Esophagus muscularis mucosa (tissue), 4 donors: ENCODE results near the gene CASP12. TPM values are rescaled to one million over a fixed set of nuclear protein-coding genes. Genes with fewer than 3 reads are reported as not detected.

ENCODE experiments used
- DNase-seq: peaks from one replicate; pipeline ENCODE4 v3.0.0-alpha.2; 2017; ENCODE audit errors: extremely low spot score
- H3K27ac ChIP-seq, 4 donors: fragments of 200-600 bp; sonication (generic); replicated peaks in 1 of 4; 1 replicate in 3 of 4; 2 replicates in 1 of 4; pipeline ENCODE4 v1.5.1; 2016 to 2019; ENCODE audit warnings: mild to moderate bottlenecking in 1 of 4
- H3K27me3 ChIP-seq, 4 donors: fragments of 200-600 bp; sonication (generic); one replicate each; pipeline versions ENCODE4 v1.5.1 to v1.6.0; 2016 to 2019
- H3K36me3 ChIP-seq, 4 donors: fragments of 200-600 bp; sonication (generic); one replicate each; pipeline ENCODE4 v1.5.1; 2016 to 2019
- H3K4me1 ChIP-seq, 4 donors: fragments of 200-600 bp; sonication (generic); one replicate each; pipeline ENCODE4 v1.5.1; 2016 to 2019
- H3K4me3 ChIP-seq, 4 donors: fragments of 200-600 bp; sonication (generic); 1 replicate in 2 of 4; 2 replicates in 2 of 4; pipeline ENCODE4 v1.5.1; 2016 to 2019; ENCODE audit warnings: mild to moderate bottlenecking in 4 of 4, moderate library complexity in 1 of 4
- H3K9me3 ChIP-seq, 4 donors: fragments of 200-600 bp; sonication (generic); 1 replicate in 3 of 4; 2 replicates in 1 of 4; pipeline ENCODE4 v1.5.1; 2016 to 2019
- CTCF ChIP-seq, 3 experiments: fragments of 200-600 bp in 2 of 3; fragments of 450-650 bp in 1 of 3; sonication (generic) in 2 of 3; IDR thresholded peaks; one replicate each; pipeline ENCODE4 v1.5.1; 2017 to 2019; ENCODE audit warnings: antibody characterized with exemption in 3 of 3, mild to moderate bottlenecking in 2 of 3, moderate library complexity in 1 of 3
- EP300 ChIP-seq: sonication (generic); formaldehyde crosslinking; IDR thresholded peaks from one replicate; pipeline ENCODE4 v1.6.1; 2017; ENCODE audit warnings: antibody characterized with exemption
- POLR2A ChIP-seq: fragments of 450-650 bp; IDR thresholded peaks from one replicate; pipeline ENCODE4 v1.6.1; 2017; ENCODE audit warnings: antibody characterized with exemption, moderate library complexity, mild to moderate bottlenecking, low read depth
- POLR2AphosphoS5 ChIP-seq, 2 donors: sonication (generic); formaldehyde crosslinking; IDR thresholded peaks; one replicate each; pipeline ENCODE4 v1.6.1; 2017; ENCODE audit warnings: antibody characterized with exemption in 2 of 2
- WGBS: methylation state at CpG from one replicate; pipeline ENCODE4 v1.1.5; 2018; 5-methylcytosine and 5-hydroxymethylcytosine counted together
- intact Hi-C: fragments of 100-400 bp; cut with DNase I; formaldehyde crosslinking; loops from one replicate; pipeline ENCODE4 v1.15.1; 2023
- total RNA-seq, 4 donors: library from RNA; depleted of rRNA; stranded (reverse); fragments of >200 nt; gene quantifications; one replicate each; pipeline versions ENCODE4 v1.1.0 to v1.2.1, GENCODE V29; 2016

The CASP12 gene
- total RNA-seq, 4 donors from 2014 or later: 0.69 to 2.6 (median 1.4) TPM

- no peak overlapping the region for H3K27ac ChIP-seq
- no peaks in the 10 kb centered on the region for H3K9me3 ChIP-seq
- no peaks in the 10 kb centered on the region for H3K27me3 ChIP-seq
- no peak for TF ChIP-seq POLR2A
- TF ChIP-seq CTCF (IDR thresholded peaks at IDR 0.05): no peak
- no peak for TF ChIP-seq EP300
- TF ChIP-seq POLR2AphosphoS5 (IDR thresholded peaks at IDR 0.05): no peak
- intact Hi-C loops: no loop called here
- 97% methylated on average over 2 of the region's 2 CpGs for WGBS
- no peak for DNase-seq
- H3K4me3 ChIP-seq: no peak overlapping the region
- H3K4me1 ChIP-seq: peaks cover 0 to 4% (median 0%) of the 10 kb centered on the region in 4 donors
- no peaks in the 10 kb centered on the region for H3K36me3 ChIP-seq
Observed at GRCh38 chr11:104883342-104883741, 14.9 kb downstream of the CASP12 start.

GRCh38 chr11:104881117-104881794 lies 17.0 kb downstream of the CASP12 start:
- no peaks in the 10 kb centered on the region for H3K27me3 ChIP-seq
- H3K4me3 ChIP-seq: no peak overlapping the region
- H3K36me3 ChIP-seq: no peaks in the 10 kb centered on the region
- TF ChIP-seq EP300 (no peak), CTCF (IDR thresholded peaks at IDR 0.05) (no peak), POLR2AphosphoS5 (IDR thresholded peaks at IDR 0.05) (no peak), POLR2A (no peak)
- 91% methylated on average over 3 of the region's 3 CpGs for WGBS
- no peaks in the 10 kb centered on the region for H3K9me3 ChIP-seq
- no peak overlapping the region for H3K27ac ChIP-seq
- DNase-seq: no peak
- no peaks in the 10 kb centered on the region for H3K4me1 ChIP-seq
- intact Hi-C loops: no loop called here

- Histone ChIP-seq H3K9me3 (no peaks in the 10 kb centered on the region), H3K27me3 (no peaks in the 10 kb centered on the region), H3K27ac (no peak overlapping the region), H3K4me3 (no peak overlapping the region), H3K4me1 (no peaks in the 10 kb centered on the region), H3K36me3 (no peaks in the 10 kb centered on the region)
- 95% methylated on average over 5 of the region's 5 CpGs for WGBS
- TF ChIP-seq CTCF (IDR thresholded peaks at IDR 0.05) (no peak), EP300 (no peak), POLR2AphosphoS5 (IDR thresholded peaks at IDR 0.05) (no peak), POLR2A (no peak)
- intact Hi-C loops: no loop called here
- no peak for DNase-seq
Observed at GRCh38 chr11:104879514-104880190, 18.6 kb downstream of the CASP12 start.

- H3K4me3 ChIP-seq: no peak overlapping the region
- TF ChIP-seq EP300 (no peak), POLR2A (no peak), POLR2AphosphoS5 (IDR thresholded peaks at IDR 0.05) (no peak), CTCF (IDR thresholded peaks at IDR 0.05) (no peak)
- H3K36me3 ChIP-seq: no peaks in the 10 kb centered on the region
- H3K9me3 ChIP-seq: no peaks in the 10 kb centered on the region
- H3K4me1 ChIP-seq: no peaks in the 10 kb centered on the region
- no peak for DNase-seq
- 72% methylated on average over 5 of the region's 5 CpGs for WGBS
- no peaks in the 10 kb centered on the region for H3K27me3 ChIP-seq
- no peak overlapping the region for H3K27ac ChIP-seq
- intact Hi-C loops: no loop called here
Observed at GRCh38 chr11:104876861-104877431, 21.3 kb downstream of the CASP12 start.
